GM12801 (cell line): Measurements from ENCODE around the gene ZCCHC12.

Experiments used
- CTCF ChIP-seq: IDR thresholded peaks from one replicate; pipeline ENCODE4 v1.5.1; 2011; ENCODE audit warnings: control low read depth; ENCODE audit not compliant: insufficient read length; ENCODE audit errors: extremely low read depth

The ZCCHC12 gene

GRCh38 chrX:118823263-118824172, at the start of gene ZCCHC12:
ZCCHC12 (plus strand) TSS chrX:118823824; CDS start chrX:118825245, 1,421 bp downstream.
- TF ChIP-seq CTCF: no peak

DNA sequence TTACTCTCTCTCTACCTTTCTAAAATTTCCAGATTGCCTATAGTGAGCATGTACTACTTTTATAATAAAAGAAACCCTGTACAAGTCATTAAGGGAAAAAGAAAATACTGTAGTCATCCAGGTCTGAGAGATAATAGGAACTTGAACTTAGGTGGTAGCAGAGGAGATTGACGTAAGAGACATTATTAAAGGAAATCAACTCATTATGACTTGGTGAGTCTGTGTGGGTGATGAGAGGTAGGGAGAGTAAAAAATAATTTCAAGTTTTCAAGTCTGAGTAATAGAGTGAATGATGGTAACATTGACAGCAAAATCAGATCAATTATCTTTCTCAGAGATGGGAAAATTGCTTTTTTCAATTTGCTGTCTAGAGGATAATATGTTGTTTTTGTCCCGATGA, 44.0 kb upstream of the ZCCHC12 start:
- TF ChIP-seq CTCF: no peak

- no peak for TF ChIP-seq CTCF
These were observed 43.1 kb upstream of the ZCCHC12 start for GRCh38 chrX:118780509-118780908.

DNA sequence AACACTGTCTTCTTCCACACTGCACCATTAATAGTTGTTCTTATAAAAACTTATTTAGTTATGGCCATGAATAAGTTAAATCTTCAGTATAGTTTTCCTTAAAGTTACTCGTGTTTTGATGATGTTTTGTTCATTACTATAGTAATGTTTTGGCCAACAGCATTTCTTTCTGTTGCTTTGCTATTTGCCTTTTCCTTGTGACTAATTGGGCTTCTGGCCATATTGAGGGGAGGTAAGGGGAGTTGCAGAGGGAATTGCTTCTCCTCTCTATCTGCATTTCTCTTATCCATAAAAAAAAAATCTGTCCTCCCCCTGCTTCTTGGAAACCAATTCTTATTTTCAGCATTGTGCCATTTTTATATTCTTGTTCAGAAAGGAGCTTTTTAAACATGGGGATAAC, 42.7 kb upstream of the ZCCHC12 start:
- TF ChIP-seq CTCF: no peak

- TF ChIP-seq CTCF: no peak
These were observed 27.9 kb upstream of the ZCCHC12 start for GRCh38 chrX:118795528-118796280.

GRCh38 chrX:118802857-118803256, 20.8 kb upstream of the ZCCHC12 start:
- no peak for TF ChIP-seq CTCF
